Ishikawa (cell line): ENCODE results near the gene ACE2.

ENCODE experiments used
- EP300 ChIP-seq: IDR thresholded peaks from 2 replicates; pipeline ENCODE4 v1.6.1; 2012; ENCODE audit warnings: borderline replicate concordance
- REST ChIP-seq: IDR thresholded peaks from 2 replicates; pipeline ENCODE4 v1.6.1; 2012; ENCODE audit warnings: low read depth, mild to moderate bottlenecking

- no peak for TF ChIP-seq REST
- no peak for TF ChIP-seq EP300
Measured at GRCh38 chrX:15514279-15514678, 86.5 kb downstream of the ACE2 start.
